IPS DF 19.7 (cell line): ENCODE data around the gene BBX.
A peak's percentile ranks its signal among the peaks of the same experiment; 100 is the strongest.

Experiments used
- DNase-seq: peaks from one replicate; pipeline ENCODE4 v3.0.0-alpha.2; 2013; ENCODE audit warnings: low read depth, low spot score

The BBX gene

GRCh38 chr3:107837895-107838612 is 315.3 kb downstream of the BBX start:
- DNase-seq = no peak

GRCh38 chr3:107841831-107842230 is 319.1 kb downstream of the BBX start:
- no peak for DNase-seq

- DNase-seq = no peak
Measured at GRCh38 chr3:107842940-107843339, 320.2 kb downstream of the BBX start.

GRCh38 chr3:107845380-107846278 is 322.9 kb downstream of the BBX start:
- no peak for DNase-seq

GRCh38 chr3:107846279-107846852 is 323.6 kb downstream of the BBX start:
- DNase-seq = peak; percentile 59

- DNase-seq = no peak
Measured at GRCh38 chr3:107847791-107848190, 325.0 kb downstream of the BBX start.

- DNase-seq = no peak
Measured at GRCh38 chr3:107848351-107848915, 325.7 kb downstream of the BBX start.

GRCh38 chr3:107850681-107851080 is 327.9 kb downstream of the BBX start:
- no peak for DNase-seq

GRCh38 chr3:107853821-107854220 is 331.1 kb downstream of the BBX start:
- DNase-seq = no peak

- no peak for DNase-seq
Measured at GRCh38 chr3:107854733-107855132, 332.0 kb downstream of the BBX start.

- peak; percentile 3 for DNase-seq
Measured at GRCh38 chr3:107855710-107856109, 332.9 kb downstream of the BBX start.

GRCh38 chr3:107857854-107858253 is 335.1 kb downstream of the BBX start:
- DNase-seq = no peak

GRCh38 chr3:107858876-107859275 is 336.1 kb downstream of the BBX start:
- no peak for DNase-seq
